DND-41 (cell line): Measurements from ENCODE around the gene HDHD3.
A peak's percentile ranks its signal among the peaks of the same experiment; 100 is the strongest.

ENCODE experiments used
- ATAC-seq: fragments of 200-7000 bp; cut with Tn5 transposase; 3 replicates; pipeline ENCODE4 v1.9.1; 2021; ENCODE audit warnings: low read depth; ENCODE audit not compliant: insufficient read depth
- DNase-seq: peaks from one replicate; pipeline ENCODE4 v3.0.0-alpha.2; 2020
- H2AFZ ChIP-seq: 2 replicates; pipeline ENCODE4 v1.6.0; 2012; ENCODE audit warnings: low read depth, low read length
- H3K27ac ChIP-seq: 2 replicates; pipeline ENCODE4 v1.5.1; 2012; ENCODE audit warnings: low read length, inconsistent platforms
- H3K27me3 ChIP-seq: fragments of 200-600 bp; sonication (generic); 2 replicates; pipeline ENCODE4 v1.6.0; 2012; ENCODE audit warnings: low read length, mild to moderate bottlenecking, inconsistent platforms; ENCODE audit not compliant: insufficient read depth, poor library complexity
- H3K36me3 ChIP-seq: 2 replicates; pipeline ENCODE4 v1.5.1; 2012; ENCODE audit warnings: low read length, inconsistent platforms; ENCODE audit not compliant: insufficient read depth
- H3K4me1 ChIP-seq: 2 replicates; pipeline ENCODE4 v1.5.1; 2012; ENCODE audit warnings: mild to moderate bottlenecking, low read length; ENCODE audit not compliant: insufficient read depth
- H3K4me2 ChIP-seq: 2 replicates; pipeline ENCODE4 v1.6.0; 2012; ENCODE audit warnings: mild to moderate bottlenecking, moderate library complexity, low read length, inconsistent platforms; ENCODE audit not compliant: insufficient read depth
- H3K4me3 ChIP-seq, 2 experiments: fragments of 200-600 bp in 1 of 2; shearing (Covaris generic) in 1 of 2; 2 replicates each; pipeline ENCODE4 v1.5.1; 2012 to 2016; ENCODE audit warnings: inconsistent platforms in 2 of 2, low read length in 2 of 2, mild to moderate bottlenecking in 2 of 2, low read depth in 1 of 2, moderate library complexity in 1 of 2
- H3K79me2 ChIP-seq: 2 replicates; pipeline ENCODE4 v1.6.0; 2012; ENCODE audit warnings: low read length, inconsistent platforms; ENCODE audit not compliant: insufficient read depth
- H3K9ac ChIP-seq: 2 replicates; pipeline ENCODE4 v1.6.0; 2012; ENCODE audit warnings: low read depth, mild to moderate bottlenecking, inconsistent platforms, low read length, moderate library complexity
- H3K9me3 ChIP-seq: 2 replicates; pipeline ENCODE4 v1.5.1; 2012; ENCODE audit warnings: low read length, moderate library complexity, mild to moderate bottlenecking, inconsistent platforms; ENCODE audit not compliant: insufficient read depth, severe bottlenecking
- H4K20me1 ChIP-seq: 2 replicates; pipeline ENCODE4 v1.6.0; 2012; ENCODE audit warnings: low read length; ENCODE audit not compliant: insufficient read depth
- CTCF ChIP-seq: IDR thresholded peaks from 2 replicates; pipeline ENCODE4 v1.5.1; 2012; ENCODE audit warnings: borderline replicate concordance, low read length, moderate library complexity, mild to moderate bottlenecking; ENCODE audit not compliant: poor library complexity, severe bottlenecking; ENCODE audit errors: extremely low read depth
- EZH2 ChIP-seq: IDR thresholded peaks from 3 replicates; pipeline ENCODE4 v1.6.1; 2012; ENCODE audit warnings: borderline replicate concordance, low read depth, mild to moderate bottlenecking, moderate library complexity, low read length, inconsistent platforms; ENCODE audit not compliant: severe bottlenecking

HDHD3 gene

GRCh38 chr9:113417370-113417769, 40.6 kb upstream of the HDHD3 start:
- no peaks in the 10 kb centered on the region for H3K79me2 ChIP-seq
- TF ChIP-seq CTCF (no peak), EZH2 (no peak)
- H3K4me2 ChIP-seq, result no peak overlapping the region
- no peaks in the 10 kb centered on the region for H3K36me3 ChIP-seq
- no peak overlapping the region for H3K27ac ChIP-seq
- DNase-seq, result no peak
- no peak overlapping the region for H3K4me3 ChIP-seq
- H2AFZ ChIP-seq, result no peak overlapping the region
- H3K9ac ChIP-seq, result no peak overlapping the region
- no peaks in the 10 kb centered on the region for H3K9me3 ChIP-seq
- H4K20me1 ChIP-seq, result no peaks in the 10 kb centered on the region
- H3K27me3 ChIP-seq, result no peaks in the 10 kb centered on the region
- no peaks in the 10 kb centered on the region for H3K4me1 ChIP-seq
- no peak for ATAC-seq

- Histone ChIP-seq H3K4me1 (peaks cover 8% of the 10 kb centered on the region), H3K36me3 (no peaks in the 10 kb centered on the region), H3K27ac (no peak overlapping the region), H3K9ac (no peak overlapping the region), H4K20me1 (no peaks in the 10 kb centered on the region), H2AFZ (no peak overlapping the region), H3K4me2 (no peak overlapping the region), H3K79me2 (no peaks in the 10 kb centered on the region), H3K4me3 (no peak overlapping the region), H3K27me3 (no peaks in the 10 kb centered on the region), H3K9me3 (no peaks in the 10 kb centered on the region)
- DNase-seq (no peak), ATAC-seq (no peak)
- TF ChIP-seq CTCF (no peak), EZH2 (no peak)
These were observed 39.4 kb upstream of the HDHD3 start for GRCh38 chr9:113416149-113416721.

- peaks cover 23% of the 10 kb centered on the region for H3K36me3 ChIP-seq
- peak; percentile 95 for DNase-seq
- peak within 1 kb of the TSS; percentile 90 for H2AFZ ChIP-seq
- peak; percentile 92 for ATAC-seq
- peaks cover 26% of the 10 kb centered on the region for H3K4me1 ChIP-seq
- peaks cover 21% of the 10 kb centered on the region for H3K79me2 ChIP-seq
- peak within 1 kb of the TSS; percentile 77 to 82 for H3K4me3 ChIP-seq
- H3K27me3 ChIP-seq, result no peaks in the 10 kb centered on the region
- H3K9me3 ChIP-seq, result no peaks in the 10 kb centered on the region
- no peaks in the 10 kb centered on the region; the same call in 1 of the 2 replicates for H4K20me1 ChIP-seq
- peak within 1 kb of the TSS; percentile 97 for H3K27ac ChIP-seq
- H3K9ac ChIP-seq, result peak within 1 kb of the TSS; percentile 82
- TF ChIP-seq EZH2, result no peak
- TF ChIP-seq CTCF, result peak; percentile 15
- peak within 1 kb of the TSS; percentile 94 for H3K4me2 ChIP-seq
These were observed 33.5 kb upstream of the HDHD3 start, which contains the start of the genes C9orf43 and POLE3 for GRCh38 chr9:113410207-113410864. Gene C9orf43, plus strand, starts transcription at chr9:113410747. Its CDS starts 2,747 bp downstream, at chr9:113413494. Gene POLE3, minus strand, starts transcription at chr9:113410675. Its CDS starts 382 bp downstream, at chr9:113410293.
